Uterus (tissue), 2 donors: ENCODE measurements around the gene BCAT1.

Experiments
- CTCF ChIP-seq, 4 experiments: fragments of 200-600 bp in 2 of 4; fragments of 450-650 bp in 2 of 4; sonication (generic) in 2 of 4; IDR thresholded peaks; one replicate each; pipeline ENCODE4 v1.5.1; 2016 to 2019; ENCODE audit warnings: antibody characterized with exemption in 4 of 4, mild to moderate bottlenecking in 2 of 4, moderate library complexity in 1 of 4
- POLR2A ChIP-seq, 2 donors: fragments of 450-650 bp; IDR thresholded peaks; one replicate each; pipeline ENCODE4 v1.6.1; 2016; ENCODE audit warnings: antibody characterized with exemption in 2 of 2, mild to moderate bottlenecking in 1 of 2, moderate library complexity in 1 of 2

DNA sequence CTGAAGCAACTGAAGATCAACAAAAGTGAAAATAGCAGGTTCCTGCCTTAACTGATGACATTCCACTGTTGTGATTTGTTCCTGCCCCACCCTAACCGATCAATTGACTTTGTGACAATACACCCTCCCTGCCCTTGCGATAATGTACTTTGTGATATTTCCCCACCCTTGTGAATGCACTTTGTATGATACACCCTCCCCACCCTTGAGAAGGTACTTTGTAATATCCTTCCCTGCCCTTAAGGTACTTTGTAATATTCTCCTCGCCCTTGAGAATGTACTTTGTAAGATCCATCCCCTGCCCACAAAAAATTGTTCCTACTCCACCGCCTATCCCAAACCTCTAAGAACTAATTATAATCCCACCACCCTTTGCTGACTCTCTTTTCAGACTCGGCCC lies 41.4 kb downstream of the BCAT1 start:
- TF ChIP-seq CTCF (IDR thresholded peaks at IDR 0.05) = no peak
- TF ChIP-seq POLR2A (IDR thresholded peaks at IDR 0.05) = no peak
